Measurements from ENCODE around the gene SLC22A23. TPM values are rescaled to one million over a fixed set of nuclear protein-coding genes. Genes with fewer than 3 reads are reported as not detected.
A peak's percentile ranks its signal among the peaks of the same experiment; 100 is the strongest.

SLC22A23 gene, protein sequence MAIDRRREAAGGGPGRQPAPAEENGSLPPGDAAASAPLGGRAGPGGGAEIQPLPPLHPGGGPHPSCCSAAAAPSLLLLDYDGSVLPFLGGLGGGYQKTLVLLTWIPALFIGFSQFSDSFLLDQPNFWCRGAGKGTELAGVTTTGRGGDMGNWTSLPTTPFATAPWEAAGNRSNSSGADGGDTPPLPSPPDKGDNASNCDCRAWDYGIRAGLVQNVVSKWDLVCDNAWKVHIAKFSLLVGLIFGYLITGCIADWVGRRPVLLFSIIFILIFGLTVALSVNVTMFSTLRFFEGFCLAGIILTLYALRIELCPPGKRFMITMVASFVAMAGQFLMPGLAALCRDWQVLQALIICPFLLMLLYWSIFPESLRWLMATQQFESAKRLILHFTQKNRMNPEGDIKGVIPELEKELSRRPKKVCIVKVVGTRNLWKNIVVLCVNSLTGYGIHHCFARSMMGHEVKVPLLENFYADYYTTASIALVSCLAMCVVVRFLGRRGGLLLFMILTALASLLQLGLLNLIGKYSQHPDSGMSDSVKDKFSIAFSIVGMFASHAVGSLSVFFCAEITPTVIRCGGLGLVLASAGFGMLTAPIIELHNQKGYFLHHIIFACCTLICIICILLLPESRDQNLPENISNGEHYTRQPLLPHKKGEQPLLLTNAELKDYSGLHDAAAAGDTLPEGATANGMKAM
- polyA plus RNA-seq (ENCODE audit: insufficient read length in 12 of 12), result 10 to 100 TPM in 2 of 12 donors, 1 to 10 TPM in 9, not detected in 1; 2.3 to 26.1 (median 4.1) TPM
- long read RNA-seq, donor 1, full-length matches to known transcripts, result 4 of 4 reads
- long read RNA-seq, donor 1, partial matches to known transcripts, result 0 of 4 reads
- long read RNA-seq, donor 1, other reads (novel, unspliced or antisense), result 0 of 4 reads
- long read RNA-seq, donor 2, result 0 reads
- long read RNA-seq, donor 3, result 0 reads
- long read RNA-seq, donor 4, result 0 reads
- long read RNA-seq, donor 5, full-length matches to known transcripts, result 3 of 3 reads
- long read RNA-seq, donor 5, partial matches to known transcripts, result 0 of 3 reads
- long read RNA-seq, donor 5, other reads (novel, unspliced or antisense), result 0 of 3 reads
- long read RNA-seq, donor 6, result 0 reads
- long read RNA-seq, donor 7, result 0 reads
- long read RNA-seq, donor 8, full-length matches to known transcripts, result 1 of 1 reads
- long read RNA-seq, donor 8, partial matches to known transcripts, result 0 of 1 reads
- long read RNA-seq, donor 8, other reads (novel, unspliced or antisense), result 0 of 1 reads
- long read RNA-seq, donor 9, result 0 reads
- long read RNA-seq, donor 10, result 0 reads
- long read RNA-seq, donor 11, partial matches to known transcripts, result 0 of 1 reads
- long read RNA-seq, donor 11, other reads (novel, unspliced or antisense), result 0 of 1 reads

DNA sequence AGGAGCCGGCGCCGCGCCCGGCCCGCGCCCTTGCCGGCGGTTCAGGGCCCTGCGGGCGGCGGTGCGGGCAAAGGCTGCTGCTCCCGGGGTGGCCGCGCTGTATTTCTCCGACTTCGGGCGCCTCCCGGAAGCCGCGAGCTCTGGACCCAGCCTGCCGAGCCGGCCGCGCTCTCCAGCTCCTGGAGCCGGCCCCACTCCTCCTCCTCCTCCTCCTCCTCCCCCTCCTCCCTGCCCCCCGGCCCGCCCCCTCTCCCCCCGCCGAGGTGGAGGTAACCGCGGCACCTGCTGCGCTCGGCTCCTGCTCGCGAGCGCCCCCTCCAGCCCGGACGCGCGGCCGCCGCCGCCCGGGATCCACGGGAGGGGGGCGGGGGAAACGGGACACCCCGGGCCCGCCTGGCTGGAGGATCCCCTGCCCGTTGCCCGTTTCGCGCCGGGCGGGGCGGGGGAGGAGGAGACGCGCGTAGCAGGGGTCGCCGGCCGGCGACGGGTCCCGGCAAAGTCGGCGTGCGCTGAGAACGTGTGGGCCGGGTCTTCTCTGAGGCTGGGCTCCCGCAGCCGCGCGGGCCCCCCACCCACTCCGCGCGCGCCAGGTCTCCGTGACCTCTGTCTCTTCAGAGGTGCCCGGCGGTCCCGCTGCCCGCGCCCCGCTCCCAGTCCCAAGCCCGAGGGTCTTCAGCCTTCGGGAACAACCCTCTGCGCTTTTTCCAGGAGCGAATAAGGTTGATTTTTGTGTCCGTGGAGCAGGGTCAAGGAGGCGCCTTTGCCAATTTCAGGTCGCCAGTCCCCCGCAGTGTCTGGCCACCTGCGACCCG lies at the start of gene SLC22A23:
Gene SLC22A23, minus strand, starts transcription at position 153 of the 812 bp plus-strand sequence. CDS start 491 bp downstream, outside the sequence.
- DNase-seq, result no peak

GRCh38 chr6:3506200-3506599 lies 49.4 kb upstream of the SLC22A23 start:
- DNase-seq, result no peak

DNA sequence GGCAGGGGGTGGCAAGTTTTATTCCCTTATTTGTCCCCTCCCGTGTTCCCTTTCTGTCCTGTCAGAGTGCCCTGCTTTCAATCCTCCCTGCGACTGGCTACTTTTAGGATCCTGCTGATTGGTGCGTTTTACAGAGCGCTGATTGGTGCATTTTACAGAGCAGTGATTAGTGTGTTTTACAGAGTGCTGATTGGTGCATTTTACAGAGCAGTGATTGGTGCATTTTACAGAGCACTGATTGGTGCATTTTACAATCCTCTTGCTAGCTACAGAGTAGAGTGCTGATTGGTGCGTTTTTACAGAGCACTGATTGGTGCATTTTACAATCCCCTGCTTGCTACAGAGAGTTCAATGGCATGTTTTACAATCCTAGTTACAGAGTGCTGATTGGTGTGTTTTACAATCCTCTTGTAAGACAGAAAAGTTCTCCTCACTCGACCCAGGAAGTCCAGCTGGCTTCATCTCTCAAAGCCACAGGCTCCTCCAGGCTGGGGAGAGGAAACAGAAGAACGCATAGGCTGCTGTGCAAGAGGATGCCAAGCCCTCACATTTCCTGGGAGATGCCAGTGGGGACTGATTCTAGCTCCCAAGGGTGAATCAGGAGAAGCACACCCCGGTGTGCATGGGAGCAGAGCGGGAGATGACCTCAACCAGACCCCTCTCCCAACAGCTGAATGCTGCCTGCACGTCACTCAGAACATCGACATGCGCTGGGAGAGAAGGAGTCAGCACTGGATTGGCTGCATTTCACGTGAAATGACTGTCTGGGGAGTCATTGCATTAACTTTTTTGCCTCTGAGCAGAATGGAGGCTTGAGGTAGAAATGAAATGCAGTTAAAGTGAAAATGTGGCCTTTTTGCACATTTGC lies 48.3 kb upstream of the SLC22A23 start:
- DNase-seq, result no peak

DNA sequence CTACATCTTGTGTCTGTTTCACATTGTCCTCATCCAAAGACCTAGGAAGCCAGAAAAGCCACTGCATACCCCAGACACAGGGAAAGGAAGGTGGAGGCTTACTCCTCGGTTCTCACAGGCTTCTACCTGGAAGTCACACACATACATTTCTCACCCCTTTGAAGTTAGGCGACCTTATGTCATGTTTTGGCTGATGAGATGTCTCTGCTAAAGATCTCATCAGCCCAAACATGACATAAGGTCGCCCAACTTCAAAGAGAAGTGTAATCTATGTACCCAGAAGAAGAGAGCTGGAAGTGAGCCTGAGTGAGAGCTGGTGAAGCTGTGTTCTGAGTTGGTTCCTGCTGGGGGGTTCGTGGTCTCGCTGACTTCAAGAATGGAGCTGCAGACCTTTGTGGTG lies 47.5 kb upstream of the SLC22A23 start:
- DNase-seq, result no peak

GRCh38 chr6:3501826-3502500 lies 45.1 kb upstream of the SLC22A23 start:
- no peak for DNase-seq

- no peak for DNase-seq
Measured at GRCh38 chr6:3500262-3501014, 43.6 kb upstream of the SLC22A23 start.

- DNase-seq, result no peak
Measured at GRCh38 chr6:3499603-3500002, 42.8 kb upstream of the SLC22A23 start.

- no peak for DNase-seq
Measured at GRCh38 chr6:3496395-3496794, 39.5 kb upstream of the SLC22A23 start.

DNA sequence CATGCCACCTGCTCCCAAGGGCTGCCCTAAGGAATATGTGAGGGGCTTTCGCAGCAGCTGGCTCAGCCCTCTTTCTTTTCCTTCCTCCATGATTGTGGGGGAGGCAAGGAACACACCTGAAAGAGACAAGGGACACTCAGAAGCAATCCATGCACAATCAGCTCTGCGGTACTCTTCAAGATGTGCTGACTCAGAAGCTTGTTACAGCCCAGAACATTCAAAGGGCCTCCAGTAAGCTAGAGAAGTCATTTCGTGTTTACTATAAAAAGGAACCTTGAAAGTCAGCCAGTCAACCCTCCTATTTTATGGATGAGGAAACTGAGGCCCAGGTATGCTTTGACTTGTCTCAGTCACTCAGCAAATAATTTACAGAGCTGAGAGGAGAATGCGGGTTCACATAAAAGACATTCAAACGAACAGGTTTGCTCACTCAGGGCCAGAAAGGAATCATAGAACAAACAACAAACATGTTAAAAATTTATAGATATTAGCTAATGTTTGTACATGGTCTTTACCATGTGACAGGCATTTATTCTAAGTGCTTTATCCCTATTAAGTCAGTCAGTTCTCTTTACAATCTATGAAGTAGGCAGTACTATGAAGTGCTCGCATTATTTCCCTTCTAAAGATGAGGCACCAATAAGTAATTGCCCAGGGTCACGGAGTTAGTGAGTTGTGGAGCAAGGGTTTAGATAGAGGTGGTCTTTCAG lies 37.7 kb upstream of the SLC22A23 start:
- no peak for DNase-seq

DNA sequence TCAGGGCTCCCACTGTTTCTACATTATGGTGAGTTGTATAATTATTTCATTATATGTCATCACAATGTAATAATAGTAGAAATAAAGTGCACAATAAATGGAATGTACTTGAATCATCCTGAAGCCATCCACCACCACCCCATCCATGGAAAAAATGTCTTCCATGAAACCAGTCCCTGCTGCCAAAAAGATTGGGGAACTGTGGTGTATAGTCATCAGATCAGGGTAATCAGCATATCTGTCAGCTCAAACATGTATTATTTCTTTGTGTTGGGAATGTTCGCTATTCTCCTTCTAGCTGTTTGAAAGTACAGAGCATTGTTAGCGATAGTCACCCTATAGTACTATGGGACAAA lies 33.8 kb upstream of the SLC22A23 start:
- DNase-seq, result no peak

GRCh38 chr6:3489961-3490624 lies 33.2 kb upstream of the SLC22A23 start:
- no peak for DNase-seq

- DNase-seq, result peak; percentile 36
Measured at GRCh38 chr6:3489027-3489757, 32.3 kb upstream of the SLC22A23 start.

- DNase-seq, result no peak
Measured at GRCh38 chr6:3484946-3485345, 28.1 kb upstream of the SLC22A23 start.

DNA sequence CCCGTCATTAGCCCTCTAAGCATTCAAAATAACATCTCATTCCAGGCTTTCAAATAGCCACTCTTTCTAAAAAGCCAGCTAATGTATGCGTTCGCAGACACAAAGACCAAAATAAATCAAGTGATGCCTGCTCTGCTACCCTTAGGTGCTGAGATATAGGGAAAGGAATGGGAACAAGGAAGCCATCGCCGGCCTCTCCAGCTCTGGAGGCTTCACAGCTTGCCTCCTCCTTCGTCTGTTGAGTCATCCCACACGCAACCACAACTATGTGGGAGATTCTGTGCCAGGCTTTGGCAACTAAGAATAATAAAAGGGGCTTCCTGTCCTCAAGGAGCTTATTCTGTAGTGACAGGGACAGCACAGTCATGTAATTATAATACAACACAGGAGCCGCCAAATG lies 27.3 kb upstream of the SLC22A23 start:
- DNase-seq, result no peak

GRCh38 chr6:3483675-3484074 lies 26.8 kb upstream of the SLC22A23 start:
- no peak for DNase-seq

GRCh38 chr6:3482869-3483268 lies 26.0 kb upstream of the SLC22A23 start:
- DNase-seq, result no peak

- DNase-seq, result no peak
Measured at GRCh38 chr6:3481640-3482039, 24.8 kb upstream of the SLC22A23 start.

Measured in muscle of arm (tissue), 14 donors.